HCEC 1CT (cell line): ENCODE measurements around the gene DGUOK.
"Not testable (repeated sequence)": the region's sequence is repeated elsewhere in the genome, so short reads cannot be mapped to it uniquely, and the experiment has no call there.

Source experiments
- DNase-seq: peaks from one replicate; pipeline ENCODE4 v3.0.0-alpha.2; 2017

Gene DGUOK

DNA sequence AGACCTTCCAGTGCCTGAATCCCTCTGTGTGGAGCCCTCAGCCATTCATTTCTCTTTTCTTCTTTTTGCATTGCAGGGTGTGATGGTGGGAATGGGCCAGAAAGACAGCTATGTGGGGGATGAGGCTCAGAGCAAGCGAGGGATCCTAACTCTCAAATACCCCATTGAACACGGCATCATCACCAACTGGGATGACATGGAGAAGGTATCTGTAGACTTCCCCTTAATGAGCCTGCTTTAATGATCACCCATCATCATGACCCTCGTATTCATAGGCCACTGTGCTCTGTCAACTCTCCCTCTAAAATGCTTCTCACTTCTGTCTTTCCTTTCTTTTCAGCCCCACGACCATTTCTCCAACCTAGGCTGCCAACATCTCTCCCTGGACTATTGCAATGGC, 24.4 kb upstream of the DGUOK start:
- DNase-seq, result no peak

DNA sequence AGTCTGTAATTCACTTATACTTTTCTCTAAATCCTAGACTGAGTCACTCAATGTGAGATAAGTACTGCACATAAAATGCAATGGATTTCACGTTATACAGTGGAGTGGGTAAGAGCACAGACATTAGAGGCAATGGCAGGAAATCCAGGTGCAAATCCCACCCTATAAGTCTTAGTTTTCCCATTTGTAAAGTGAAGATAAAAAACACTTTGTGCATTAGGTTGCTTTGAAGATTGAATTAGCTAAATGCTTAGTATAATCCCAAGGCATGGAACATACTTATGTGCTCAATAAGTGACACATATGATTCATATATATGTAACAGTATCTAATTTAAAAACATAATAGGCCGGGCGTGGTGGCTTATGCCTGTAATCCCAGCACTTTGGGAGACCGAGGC, 23.4 kb upstream of the DGUOK start:
- DNase-seq, result no peak

DNA sequence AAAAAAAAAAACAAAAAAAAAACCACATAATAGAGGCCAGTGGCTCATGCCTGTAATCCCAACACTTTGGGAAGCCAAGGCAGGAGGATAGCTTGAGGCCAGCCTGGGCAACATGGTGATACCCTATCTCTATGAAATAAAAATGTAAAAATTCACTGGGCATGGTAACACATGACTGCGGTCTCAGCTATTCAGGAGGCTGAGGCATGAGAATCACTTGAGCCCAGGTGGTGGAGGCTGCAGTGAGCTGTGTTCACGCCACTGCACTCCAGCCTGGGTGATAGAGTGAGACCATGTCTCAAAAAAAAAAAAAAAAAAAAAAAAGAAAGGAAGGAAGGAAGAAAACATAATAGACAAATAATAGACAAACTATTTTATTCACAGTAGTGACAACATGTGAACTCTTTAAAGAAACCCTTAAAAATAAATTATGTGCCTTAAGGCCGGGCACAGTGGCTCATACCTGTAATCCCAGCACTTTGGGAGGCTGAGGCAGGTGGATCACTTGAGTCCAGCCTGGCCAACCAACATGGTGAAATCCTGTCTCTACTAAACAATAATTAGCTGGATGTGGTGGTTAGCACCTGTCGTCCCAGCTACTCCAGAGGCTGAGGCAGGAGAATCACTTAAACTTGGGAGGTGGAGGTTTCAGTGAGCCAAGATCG, 22.6 kb upstream of the DGUOK start:
- not testable (repeated sequence) for DNase-seq

DNA sequence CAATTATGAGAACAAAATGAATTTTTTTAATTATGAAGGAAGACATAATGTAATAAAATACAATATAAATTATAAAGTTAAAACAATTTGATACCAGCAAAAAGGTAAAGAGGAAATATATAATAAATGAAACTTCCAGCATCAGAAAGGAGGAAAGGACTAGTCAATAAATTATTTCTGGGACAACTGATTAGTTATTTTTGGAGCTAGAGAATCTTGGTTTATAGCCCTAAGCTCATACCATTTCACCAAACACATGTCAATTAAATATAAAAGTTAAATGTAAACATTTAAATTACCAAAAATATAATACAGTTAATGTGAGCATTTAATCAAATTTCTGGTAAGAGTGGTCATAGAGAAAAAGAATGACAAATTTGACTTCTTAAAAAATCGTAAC, 21.7 kb upstream of the DGUOK start:
- no peak for DNase-seq

DNA sequence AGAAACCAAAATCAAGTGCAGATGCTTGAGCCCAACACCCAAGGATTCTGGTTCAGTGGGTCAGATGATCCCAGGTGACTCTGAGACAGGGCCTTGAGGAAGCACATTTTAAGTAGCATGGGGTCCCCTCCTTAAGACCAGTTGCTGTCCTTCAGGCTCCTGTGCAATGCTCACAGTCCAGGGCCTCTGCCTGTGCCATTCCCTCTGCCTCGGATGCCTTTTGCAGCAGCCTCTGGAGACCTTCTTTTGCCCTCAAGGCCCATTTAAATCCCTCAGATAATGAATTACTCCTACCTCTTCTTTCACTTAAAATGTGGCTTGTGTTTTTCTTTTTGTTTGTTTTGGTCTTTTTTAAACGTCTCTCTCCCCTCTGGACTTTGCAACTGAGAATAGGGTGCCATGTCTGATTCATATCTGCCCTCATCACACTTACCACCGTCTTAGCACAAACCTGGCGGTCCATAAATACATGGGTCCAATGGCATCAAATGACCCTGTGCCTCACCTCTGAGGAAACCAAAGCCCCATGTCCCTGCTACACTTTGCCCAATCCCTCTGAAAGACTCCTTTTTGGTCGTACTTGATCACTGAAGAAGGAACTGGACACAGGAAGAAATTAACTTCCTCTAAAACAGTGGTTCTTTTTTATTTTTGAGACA, 19.7 kb upstream of the DGUOK start:
- no peak for DNase-seq

DNA sequence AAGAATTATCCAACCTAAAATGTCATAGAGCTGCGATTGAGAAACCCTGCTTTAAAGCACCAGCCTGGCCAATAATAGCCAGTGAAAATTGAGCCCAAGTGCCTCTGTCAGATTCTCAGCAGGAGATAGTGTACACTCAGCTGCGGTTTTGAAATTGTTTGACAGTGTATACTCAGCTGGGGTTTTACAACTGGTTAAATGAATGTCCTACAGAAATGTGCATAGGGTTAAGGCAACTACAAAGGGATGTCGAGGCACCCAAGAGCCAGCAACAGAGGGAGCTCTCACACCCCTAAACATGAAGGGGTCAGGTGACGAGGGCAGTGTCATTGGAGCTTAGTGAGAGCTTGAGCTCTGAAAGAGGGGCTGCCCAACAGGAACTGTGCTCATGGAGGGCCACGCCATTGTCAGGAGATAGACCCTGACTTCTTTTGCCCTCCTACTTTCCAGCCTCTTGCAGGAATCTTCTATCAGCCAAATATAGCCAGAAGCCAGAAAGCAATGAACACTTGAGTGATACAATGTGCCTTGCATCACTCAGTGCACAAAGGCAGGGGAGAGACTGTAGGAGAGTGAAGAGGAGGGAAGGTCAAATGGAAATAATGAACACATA, 18.7 kb upstream of the DGUOK start:
- no peak for DNase-seq

DNA sequence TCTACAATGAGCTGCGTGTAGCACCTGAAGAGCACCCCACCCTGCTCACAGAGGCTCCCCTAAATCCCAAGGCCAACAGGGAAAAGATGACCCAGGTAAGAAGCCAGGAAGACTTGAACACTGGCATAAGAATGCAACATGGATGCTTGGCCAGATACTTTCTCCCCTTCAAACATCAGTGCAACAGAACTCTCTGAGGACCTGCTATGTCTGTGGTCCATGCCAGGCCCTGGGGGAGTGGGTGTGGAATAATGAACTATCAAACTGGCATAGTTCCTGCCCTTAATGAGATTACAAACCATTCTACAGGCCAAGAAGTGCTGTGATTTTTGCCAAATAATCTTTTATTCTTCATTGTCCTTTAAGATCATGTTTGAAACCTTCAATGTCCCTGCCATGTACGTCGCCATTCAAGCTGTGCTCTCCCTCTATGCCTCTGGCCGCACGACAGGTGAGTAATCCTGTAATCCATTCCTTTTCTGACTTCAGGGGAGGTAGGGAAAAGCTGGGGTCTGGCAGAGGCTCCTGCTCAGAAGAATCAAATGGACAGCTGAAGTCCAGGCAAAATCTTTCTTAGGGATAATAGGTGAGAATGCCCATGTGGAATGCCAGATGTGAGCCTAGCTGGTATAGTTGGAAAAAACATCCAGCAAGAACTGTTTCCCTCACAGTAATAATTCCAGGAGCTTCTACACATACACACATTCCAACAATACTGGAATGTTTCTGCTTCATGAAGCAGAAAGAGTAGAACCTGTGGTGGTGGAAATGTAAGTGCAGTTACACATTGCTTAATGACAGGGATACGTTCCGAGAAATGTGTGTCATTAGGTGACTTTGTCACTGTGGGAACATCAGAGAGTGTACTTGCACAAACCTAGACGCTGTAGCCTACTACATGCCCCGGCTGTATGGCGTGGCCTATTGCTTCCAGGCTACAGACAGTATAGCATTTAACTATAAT, 17.7 kb upstream of the DGUOK start:
- DNase-seq, result no peak

DNA sequence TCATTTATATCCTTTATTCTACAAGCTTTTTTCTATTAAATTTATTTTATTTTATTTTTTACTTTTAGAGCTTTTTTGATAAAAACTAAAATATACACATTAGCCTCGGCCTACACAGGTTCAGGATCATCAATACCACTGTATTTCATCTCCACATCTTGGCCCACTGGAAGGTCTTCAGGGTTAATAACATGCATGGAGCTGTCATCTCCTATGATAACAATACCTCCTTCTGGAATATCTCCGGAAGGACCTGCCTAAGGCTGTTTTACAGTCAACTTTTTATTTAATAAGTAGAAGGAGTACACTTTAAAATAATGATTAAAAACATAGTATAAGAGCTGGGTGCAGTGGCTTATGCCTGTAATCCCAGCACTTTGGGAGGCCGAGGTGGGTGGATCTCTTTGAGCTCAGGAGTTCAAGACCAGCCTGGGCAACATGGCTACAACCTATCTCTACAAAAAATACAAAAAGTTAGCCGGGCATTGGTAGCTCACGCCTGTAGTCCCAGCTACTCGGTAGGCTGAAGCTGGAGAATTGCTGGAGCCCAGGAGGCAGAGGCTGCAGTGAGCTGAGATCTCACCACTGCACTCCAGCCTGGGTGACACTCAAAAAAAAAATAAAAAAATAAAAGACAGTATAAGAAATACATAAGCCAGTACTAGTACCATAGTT, 15.7 kb upstream of the DGUOK start:
- no peak for DNase-seq

DNA sequence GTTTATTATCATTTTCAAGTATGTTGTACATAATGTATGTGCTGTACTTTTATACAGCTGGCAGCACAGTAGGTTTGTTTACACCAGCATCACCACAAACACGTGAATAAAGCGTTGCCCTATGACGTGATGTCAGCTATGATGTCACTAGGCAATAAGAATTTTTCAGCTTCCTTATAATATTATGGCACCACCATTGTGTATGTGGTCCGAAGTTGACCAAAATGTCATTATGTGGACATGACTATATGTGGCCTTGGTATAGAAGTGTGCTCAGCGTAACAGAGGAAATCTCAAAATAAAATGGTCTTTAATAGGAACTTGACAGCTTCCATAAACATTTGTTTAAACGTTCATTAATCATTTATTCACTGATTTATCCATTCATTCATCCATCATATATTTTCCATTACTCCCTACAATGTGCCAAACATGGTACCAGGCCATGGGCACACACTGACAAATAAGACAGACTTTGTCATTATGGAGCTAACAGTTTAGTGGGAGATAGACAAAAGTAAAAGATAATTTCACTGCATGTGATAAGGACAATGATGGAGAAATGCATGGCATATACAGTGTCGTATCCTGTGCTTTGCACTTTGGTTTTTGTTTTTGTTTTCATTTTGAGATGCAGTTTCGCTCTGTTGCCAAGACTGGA, 15.0 kb upstream of the DGUOK start:
- no peak for DNase-seq

DNA sequence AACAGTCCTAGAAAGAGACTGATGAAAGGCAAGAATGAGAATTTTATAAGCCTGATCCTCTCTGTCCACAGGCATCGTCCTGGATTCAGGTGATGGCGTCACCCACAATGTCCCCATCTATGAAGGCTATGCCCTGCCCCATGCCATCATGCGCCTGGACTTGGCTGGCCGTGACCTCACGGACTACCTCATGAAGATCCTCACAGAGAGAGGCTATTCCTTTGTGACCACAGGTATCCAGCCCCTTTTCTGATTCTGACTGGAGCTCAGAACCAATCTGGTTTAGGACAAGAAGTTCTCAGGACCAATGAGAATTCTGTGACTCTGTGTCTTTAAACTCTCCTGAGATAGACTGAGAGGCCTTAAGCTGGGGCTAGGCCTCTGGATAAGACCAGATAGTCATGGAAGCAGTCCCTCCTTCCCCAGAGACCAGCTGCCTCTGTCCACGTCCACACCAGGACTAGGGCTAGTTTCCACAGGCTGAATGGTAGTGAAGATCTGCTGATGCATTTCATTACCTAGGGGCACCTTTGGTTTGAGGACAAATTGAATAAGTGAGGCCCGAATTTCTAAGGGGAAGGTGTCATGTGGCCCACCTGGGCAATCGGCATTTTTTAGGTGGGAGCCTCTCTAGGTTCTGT, 13.1 kb upstream of the DGUOK start:
- no peak for DNase-seq

DNA sequence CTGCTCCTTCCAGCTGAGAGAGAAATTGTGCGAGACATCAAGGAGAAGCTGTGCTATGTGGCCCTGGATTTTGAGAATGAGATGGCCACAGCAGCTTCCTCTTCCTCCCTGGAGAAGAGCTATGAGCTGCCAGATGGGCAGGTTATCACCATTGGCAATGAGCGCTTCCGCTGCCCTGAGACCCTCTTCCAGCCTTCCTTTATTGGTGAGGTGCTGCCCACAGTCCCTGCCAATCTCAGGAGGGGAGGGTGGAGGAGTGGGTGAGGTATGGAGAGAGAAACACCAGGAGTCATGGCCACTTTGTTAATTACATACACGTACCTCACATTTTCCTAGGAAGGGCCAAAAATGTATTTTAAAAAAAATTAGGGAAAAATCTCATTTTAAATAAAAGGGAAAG, 12.0 kb upstream of the DGUOK start:
- DNase-seq, result no peak

DNA sequence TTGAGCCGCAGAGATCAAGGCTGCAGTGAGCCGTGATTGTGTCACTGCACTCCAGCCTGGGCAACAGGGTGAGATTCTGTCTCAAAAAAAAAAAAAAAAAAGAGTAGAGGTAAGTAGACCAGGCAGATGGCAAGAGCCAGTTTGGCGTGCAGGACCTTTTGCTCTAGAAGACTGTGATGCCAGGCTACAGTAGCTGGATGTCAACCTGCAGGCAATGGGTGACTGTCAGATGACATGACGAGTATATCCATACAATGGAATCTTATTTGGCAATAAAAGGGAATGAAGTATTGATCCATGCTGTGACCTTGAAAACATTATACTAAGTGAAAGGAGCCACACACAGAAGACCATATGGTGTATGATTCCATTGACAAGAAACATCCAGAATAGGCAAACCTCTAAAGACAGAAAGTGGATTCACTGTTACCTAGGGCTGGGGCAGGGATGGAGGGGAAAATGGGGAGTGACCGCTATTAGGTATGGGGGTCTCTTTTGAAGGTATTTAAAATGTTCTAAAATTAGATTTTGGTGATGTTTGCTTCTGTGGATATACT, 11.2 kb upstream of the DGUOK start:
- DNase-seq, result no peak

DNA sequence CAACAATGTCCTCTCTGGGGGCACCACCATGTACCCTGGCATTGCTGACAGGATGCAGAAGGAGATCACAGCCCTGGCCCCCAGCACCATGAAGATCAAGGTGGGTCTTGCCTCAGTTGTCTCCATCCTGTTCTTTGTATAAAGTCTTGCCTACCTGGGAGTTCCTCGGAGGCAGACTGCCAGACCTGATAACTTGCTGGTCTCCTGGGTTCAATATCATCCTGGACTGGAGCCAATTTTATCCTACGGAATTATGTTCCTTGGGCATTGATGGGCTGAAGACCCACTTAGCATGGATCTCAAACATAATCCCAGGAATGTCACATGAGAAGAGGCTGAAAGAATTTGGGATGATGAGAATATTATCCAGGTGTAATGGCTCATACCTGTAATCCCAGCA, 10.0 kb upstream of the DGUOK start:
- DNase-seq, result no peak

DNA sequence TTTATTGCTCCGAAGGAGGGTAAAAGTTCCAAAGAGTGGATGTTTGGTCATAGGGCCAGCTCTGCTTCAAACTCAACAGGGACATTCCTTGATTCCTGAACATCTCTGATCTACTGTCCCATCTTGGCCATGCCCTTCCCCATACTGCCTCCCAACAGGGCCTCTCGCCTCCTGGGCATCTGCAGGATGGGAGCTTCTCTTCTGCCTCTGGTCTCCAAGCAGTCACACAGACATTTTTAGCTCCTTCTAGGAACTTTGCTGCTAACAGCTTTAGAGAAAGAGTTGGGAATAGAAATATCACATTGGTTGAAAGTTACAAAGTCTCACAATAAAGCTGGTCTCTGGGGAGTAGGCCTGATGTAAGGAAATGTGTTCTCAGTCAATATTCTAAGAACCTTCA, 9.4 kb upstream of the DGUOK start:
- no peak for DNase-seq

DNA sequence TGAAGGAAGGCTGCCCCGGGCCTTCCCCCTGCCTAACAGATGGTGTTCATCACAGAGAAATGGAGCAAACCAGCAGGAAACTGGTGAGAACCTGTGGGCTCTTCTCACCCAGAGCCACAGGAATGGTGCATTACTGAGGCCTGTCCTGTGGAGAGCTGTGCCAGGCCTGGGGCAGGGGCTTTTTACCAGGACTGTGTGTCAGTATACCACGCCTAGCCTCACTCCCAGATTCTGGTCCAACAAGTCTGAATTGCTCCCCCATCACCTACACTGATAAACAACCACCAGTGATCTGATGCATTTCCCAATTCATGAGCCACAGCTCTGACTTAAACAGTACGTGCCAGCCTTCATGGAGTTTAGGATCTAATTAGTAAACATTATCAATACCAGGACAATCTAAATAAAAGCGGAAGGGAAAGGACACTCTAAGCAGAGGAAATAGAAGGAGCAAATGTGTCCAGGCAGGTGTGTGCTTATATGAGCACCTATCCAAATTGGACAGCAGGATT, 8.9 kb upstream of the DGUOK start:
- DNase-seq, result no peak

DNA sequence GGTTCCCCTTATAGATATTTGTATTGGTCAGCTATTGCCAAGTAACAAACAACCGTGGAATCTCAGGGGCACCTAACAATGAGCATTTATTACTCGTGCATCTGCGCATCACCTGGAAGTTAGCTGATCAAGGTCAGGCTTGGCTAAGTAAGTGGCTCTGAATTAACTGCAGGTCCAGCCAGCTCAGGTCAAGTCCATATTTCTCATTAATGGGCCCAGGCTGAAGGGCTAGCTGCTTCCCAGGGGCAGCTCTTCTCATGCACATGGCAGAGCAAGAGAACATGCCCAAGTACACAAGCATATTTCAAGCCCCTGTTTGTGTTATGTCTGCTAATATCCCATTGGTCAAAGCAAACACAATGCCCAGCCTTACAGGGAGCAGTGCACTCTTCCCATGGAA, 7.8 kb upstream of the DGUOK start:
- DNase-seq, result no peak

DNA sequence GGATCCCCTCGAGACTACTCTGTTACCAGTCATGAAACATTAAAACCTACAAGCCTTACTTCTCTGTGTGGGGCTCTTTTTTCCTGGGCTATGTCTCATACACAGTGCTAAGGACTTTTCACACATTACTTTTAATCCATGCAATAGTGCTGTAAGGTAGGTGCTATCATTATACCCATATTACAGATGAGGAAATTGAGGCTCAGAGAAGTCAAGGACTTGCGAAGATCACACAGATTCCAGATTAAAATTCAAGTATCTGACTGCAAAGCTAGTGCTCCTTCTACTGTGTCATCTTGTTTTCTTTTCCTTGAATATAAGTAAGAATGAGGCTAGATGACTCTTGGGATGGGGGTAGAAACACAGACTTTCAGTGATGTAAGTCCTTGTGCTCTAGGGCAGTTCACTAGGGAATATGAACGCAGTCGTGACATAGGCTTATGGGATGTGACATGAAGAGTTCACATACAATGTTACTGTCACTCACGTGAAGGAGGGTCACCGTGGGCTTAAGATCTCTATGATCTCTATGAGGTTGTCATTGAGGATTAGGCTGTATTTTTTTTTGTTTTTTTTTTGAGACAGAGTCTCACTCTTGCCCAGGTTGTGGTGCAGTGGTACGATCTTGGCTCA, 7.0 kb upstream of the DGUOK start:
- no peak for DNase-seq

DNA sequence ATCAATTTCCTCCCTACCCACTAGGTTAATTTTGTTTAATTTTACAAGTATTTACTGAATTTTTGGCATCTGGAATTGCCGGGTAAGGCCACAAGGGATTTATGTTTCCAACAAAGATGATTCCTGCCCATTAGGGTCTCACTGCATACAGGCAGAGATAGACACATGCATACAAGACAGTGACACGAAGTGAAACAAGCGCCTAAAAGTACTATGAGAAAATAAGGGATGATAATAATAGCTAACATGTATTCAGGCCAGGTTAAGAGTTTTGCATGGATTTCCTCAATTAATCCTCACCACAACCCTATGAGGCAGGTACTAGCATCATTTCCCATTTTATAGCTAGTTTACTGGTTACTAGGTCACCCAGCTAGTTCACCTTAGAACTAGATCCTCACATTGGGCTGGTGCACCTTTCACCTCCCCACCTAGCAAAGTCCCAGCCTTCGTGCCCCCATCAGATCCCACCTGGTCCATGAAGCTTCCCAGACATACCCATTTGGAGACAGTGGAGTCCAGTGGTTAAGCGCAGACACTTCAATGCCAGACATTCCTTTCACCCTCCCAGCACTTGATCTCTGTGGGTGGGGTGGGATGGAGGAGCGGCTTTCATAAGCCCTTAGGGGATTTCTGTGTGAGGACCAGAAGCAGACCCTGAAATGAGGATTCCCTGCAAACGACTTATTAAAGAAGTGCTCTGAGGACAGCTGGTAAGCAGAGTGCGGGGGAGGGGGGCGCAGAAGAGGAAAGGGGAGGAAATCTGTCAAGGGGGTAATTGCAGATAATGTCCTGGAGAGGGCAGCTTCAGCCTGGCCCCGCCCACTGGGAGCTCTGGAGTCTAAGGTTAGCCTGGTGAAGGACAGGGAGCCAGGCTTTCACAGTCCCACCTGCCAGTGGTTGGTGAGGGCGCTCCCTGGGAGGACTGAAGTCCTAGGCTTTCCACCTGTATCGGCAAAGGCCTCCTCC, 5.8 kb upstream of the DGUOK start:
- peak; percentile 36 for DNase-seq

DNA sequence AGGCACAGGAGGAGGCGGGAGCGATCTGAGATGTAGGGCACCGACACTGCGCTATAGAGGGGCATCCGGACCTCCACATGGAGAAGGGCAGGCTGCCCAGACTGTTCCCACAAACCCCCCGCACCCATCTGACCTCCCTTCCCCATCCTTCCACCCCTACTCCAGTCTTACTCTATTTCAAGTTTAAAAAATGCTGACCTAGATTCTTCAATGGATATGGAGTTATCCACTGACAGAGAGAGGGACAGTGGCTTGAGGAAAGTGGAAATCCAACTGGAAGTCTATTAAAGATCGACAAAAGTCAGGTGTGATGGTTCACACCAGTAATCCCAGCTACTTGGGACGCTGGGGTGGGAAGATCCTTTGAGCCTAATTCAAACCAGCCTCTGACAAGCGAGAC, 5.1 kb upstream of the DGUOK start:
- no peak for DNase-seq
